ENCODE measurements around the gene TRAPPC5.

GRCh38 chr19:7698583-7698982 lies 17.9 kb downstream of the TRAPPC5 start:
- no peak for TF ChIP-seq CTCF (IDR thresholded peaks at IDR 0.05; ENCODE audit: low read depth, low read length)
- no peak for TF ChIP-seq EZH2phosphoT487 (IDR thresholded peaks at IDR 0.05; ENCODE audit: low read depth)

All from OCI-LY3 (cell line).